GM18909 (cell line): ENCODE data around the gene SPOCD1.

Source experiments
- ATAC-seq: cut with Tn5 transposase; IDR thresholded peaks from one replicate; pipeline ENCODE4 v1.9.1; 2021; ENCODE audit warnings: mild to moderate bottlenecking; ENCODE audit not compliant: unreplicated experiment, poor library complexity

The SPOCD1 gene

DNA sequence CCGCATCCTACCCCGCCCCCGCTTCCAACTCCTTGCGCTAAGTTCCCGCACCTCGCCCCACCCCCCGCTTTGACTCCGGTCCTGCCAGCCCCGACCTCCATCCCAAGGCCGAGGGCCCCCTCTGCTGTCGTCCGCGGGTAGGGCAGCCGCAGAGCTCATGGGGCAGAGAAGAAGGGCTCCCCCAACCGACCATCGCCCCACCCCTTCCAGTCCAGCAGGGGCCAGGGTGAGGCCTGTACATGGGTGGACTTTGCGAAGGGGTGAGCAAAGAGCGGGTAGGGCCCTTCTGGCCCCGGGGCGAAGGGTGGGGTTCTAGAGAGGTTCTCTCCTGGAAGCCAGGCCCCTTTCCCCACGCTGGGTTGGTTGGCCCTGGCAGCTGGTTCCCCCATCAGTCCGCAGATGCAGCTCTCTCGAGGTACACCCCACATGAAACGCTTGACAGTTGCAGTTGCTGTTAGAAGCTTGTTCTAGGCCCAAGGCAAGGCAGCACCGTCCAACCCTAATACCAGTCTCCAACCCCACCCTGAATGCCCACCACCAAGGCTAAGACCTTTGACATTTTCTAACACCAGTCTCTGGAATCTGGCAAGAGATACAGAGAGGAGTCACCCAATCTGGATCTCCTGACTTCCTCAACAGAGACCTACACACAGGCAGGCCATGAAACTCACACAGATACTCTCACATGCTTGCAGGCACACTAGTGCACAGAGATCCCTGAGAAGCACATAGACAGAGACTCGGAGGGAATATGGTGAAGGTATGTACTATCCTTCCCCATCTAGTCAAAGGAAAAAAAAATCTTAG is 26.4 kb downstream of the SPOCD1 start:
- peak; percentile 57 for ATAC-seq

DNA sequence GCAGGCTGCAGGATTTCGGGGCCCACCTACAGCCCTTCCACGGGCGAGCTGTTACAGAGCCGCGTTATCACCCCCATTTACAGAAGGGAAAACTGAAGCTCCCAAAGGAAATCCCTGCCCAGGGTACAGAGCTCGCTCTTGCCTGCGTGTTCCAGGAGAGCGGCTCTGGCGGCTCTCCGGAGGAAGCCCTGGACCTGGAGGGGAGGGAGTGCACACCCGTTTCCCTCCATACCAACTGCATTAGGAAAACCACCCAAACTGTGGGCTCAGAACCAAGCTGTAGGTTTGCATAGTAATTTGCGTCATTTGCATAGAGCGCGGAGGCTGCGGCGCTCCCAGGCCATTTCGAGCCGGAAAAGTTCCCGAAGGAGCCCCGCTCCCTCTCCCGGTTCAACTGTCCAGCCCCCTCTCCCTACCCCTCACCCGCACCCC is 27.0 kb downstream of the SPOCD1 start:
- peak; percentile 18 for ATAC-seq

DNA sequence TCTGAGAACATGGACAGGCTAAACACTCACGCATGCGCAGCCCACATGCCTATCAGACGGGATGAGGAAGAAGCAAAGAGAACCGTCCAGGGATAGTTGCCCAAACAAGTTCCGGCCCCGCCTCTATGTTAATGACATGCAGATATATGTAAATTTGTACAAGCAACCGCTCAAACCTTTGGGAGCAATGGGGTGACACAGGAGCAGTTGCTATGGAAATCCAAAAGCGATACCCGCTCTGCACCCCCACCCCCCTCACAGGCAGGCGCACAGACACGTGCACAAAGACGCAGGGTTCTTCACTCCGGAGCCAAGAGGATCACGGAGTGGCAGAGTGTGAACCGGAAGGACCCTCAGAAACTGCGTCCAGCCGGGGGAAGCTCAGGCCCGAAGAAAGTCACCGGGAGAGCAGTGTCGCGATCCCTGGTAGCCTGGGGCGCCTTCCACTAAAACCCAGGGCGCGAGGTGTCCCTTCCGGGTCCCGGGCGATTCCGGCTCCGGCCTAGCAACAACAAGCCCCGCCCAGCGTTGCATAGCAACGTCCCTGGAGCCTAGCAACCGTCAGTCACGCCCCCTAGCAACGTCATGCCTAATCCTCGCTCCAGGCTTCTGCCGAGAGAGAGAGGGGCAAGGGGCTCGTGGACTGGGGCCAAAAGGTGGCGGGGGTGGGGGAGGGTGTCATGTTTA is 27.5 kb downstream of the SPOCD1 start:
- peak; percentile 73 for ATAC-seq

DNA sequence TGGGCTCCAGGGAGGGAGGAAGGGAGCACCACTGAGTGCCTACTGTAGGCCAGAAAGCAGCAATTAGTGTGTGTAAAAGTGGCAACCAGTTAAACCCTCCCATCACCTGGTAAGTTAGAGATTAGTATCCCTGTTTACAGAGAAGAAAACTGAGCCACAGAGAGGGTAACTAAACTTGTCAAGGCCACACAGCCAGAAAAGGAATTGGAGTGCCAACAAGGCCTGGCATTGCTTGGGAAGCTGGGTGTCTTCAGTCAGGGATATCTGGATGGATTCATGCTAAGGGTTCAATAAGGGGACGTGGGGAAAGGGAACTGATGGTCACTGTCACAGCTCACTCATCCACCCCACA is 28.1 kb downstream of the SPOCD1 start:
- ATAC-seq, result no peak

DNA sequence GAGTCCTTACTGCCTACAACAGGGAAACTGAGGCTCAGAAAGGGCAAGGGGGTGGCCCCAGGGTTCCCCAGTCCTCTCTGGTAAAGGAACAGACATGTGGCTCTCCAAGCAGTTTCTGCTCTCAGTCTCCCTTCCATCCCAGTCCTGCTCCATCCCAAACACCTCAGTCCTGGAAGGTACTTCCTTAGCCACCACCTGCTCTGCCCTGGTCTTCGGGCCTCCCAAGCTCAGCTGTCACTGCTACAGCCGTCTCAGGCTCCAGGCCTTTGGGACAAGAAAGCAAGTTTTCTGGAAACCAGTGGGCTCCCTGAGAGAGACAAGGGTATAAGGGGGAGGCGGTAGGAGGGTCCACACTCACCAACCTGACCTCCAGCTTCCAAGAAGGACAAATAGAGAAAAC is 28.6 kb downstream of the SPOCD1 start:
- ATAC-seq, result no peak

DNA sequence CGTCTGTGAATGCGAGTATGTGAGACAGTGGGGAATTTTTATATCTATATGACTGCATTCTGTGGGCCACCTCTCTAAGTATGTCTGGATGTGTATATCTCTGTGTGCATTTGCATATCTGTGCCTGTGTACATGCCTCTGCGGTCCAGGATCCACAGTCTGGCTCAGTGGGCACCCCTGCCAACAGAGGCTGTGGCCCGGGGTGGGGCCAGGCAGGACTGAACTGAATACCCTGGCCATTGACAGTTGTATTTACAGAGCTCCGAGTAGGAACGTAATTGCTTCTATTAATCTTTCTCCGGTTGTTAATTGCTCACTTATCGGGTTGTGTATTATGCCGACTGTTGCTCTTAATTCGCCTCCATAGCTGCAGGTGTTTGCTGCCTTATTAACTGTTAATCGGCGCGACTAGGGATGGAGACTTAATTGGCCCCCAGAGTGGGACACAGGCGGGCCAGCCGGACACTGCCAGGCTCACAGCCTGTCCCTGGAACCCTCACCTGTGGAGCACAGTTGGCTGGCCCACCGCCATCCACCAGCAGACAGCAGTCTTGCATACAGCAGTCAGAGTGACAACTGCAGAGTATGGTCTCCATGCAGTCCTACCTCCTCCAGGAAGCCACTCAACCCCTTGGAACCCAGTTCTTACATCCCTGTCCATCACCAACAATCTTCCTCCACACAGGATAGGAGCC is 29.3 kb downstream of the SPOCD1 start:
- no peak for ATAC-seq

DNA sequence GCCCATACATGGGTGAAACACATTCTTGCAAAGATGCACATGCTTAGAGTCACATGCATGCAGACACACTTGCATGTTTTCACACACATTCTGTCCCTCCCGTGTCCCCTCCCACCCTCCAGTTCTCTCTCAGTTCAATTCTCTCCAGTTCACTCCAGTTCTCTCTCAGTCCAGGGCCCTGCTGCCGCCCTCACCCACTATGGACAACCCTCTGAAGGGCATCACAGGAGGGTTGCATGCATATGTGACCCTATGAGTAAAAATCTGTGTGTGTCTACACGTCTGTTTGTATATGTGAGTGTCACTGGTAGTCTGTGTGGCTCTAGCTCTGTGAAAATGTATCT is 29.9 kb downstream of the SPOCD1 start:
- no peak for ATAC-seq

DNA sequence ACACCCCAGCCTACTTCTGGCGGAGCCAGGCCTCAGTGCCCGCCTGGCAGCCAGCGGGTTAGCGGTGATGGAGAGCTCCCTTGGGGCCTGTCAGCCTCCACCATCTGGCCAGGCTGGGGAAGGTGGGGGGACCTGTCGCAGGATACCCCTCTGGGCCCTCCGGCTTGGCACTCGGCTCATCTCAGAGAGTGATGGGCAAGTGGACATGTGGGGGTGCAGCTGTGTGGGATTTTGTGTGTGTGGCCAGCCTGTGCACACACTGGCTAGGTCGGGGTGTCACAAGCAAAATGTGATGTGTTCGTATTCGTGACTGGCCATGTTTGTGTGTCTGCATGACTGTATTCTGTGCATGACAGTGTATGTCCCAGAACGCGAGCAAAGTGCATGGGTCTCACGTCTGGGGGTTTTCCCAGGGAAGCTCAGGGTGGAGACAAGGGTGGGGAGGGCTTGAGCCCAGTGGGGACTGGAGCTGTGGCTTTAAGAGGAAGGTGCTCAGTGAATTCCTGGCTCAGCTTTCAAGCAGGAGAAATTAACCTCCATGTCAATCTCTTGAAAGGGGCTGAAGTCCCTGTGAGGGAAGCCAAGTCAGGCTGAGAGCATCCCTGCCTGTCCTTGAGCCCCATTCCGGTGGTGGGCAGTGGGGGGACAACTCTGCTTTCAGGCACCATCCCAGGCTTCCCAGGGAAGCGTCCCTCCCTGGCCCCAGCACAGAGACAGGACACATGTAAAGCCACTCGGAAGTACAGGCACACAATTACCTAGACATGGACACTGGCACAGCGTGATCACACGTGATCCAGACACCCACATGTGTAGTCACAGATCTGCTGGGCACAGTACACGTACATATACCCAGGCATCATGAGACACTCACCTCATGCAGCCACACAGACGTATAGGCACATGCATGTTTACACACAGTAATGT is 30.5 kb downstream of the SPOCD1 start:
- no peak for ATAC-seq

DNA sequence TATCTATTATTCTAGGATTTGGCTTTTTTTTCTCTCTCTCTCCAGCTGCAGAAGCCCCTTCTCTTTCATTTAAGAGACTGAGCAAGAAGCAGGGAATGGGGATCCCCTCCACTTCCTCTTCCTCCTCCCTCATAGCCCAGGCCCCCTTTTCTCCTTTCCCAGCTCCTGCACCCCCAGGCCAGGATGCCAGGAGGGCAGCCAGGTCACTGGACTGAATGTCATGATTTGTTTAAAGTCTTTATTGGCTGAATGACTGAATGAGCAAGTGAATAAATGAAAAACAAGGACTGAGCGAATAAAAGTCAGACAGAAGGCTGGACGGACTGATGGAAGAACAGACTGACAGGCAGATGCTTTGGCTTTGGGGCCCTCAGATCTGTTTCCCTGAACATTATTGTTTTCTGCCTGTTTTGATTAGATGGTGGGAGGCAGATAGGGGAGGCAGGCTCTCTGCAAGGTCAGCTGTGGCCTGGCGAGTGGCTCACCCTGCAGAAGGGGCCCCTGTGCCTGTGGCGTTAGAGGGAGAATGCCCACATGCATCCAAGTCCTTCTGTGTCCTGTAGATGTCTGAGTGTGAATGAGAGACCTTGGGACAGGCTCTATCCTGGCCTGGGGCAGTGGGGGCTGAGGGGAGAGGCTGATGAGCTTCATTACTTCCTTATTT is 31.3 kb downstream of the SPOCD1 start:
- no peak for ATAC-seq

DNA sequence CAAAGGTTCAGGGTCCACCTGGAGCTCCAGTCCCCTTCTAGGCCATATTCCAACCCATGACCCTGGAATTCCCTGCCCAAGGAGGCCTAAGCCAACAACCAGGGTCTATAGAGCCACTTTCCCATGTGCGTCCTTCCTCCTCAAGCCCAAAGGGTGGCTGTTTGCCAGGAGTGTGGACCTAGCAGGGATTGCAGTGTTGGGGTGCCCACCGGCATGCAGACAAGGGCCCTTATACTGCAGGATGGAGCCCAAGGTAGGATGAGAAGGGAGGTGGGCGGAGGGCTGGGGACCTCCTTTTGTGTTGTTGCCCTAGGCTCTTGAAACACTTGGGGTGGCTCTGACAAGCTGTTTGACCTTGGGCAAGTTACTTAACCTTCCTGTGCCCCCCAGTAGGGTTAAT is 32.0 kb downstream of the SPOCD1 start:
- no peak for ATAC-seq

DNA sequence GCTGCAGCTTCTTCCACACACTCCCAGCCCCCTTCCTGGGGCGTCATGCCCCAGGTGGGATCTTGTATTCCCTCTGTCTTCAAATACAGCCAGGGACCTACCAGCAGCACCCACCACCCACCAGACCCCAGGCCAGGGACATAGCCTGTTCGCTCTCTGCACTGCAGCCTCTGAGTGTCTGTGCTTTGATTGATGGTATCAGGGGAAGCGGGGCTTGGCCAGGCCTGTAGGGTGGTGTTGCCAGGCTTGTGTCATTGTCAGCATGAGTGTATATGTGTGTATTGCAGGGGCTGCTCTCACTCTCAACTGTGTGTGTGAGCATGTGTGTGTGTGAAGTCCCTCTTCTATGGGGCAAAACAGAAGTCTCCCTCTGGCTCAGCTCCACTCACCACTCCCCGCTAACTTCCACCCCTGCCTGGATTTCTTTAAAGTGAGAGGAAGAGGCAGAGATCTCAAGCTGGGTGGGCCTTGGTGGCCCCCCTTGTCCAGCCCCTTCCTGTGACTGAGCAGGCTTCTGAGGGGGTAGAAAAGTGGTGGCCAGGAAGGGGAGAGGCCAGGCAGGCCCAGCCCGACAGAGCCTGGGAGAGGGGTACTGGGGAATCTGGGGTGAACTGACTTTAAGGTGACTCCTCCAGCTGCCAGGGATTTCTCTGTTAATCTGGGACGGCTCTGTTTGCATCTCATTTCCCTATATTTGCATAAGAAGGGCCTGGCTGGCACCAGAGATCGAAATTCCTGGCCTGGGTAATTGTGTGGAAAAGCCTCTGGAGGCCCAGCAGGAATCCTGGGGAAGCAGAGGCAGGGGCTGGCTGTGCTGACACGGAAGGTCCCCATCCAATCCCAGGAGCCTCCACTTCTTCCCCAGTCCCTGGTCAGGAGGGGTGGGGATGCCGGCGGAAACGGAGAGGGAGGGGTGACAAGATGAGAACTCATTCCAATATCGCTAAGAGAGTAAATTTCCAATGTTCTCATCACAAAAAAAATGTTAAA is 33.1 kb downstream of the SPOCD1 start:
- ATAC-seq, result no peak

DNA sequence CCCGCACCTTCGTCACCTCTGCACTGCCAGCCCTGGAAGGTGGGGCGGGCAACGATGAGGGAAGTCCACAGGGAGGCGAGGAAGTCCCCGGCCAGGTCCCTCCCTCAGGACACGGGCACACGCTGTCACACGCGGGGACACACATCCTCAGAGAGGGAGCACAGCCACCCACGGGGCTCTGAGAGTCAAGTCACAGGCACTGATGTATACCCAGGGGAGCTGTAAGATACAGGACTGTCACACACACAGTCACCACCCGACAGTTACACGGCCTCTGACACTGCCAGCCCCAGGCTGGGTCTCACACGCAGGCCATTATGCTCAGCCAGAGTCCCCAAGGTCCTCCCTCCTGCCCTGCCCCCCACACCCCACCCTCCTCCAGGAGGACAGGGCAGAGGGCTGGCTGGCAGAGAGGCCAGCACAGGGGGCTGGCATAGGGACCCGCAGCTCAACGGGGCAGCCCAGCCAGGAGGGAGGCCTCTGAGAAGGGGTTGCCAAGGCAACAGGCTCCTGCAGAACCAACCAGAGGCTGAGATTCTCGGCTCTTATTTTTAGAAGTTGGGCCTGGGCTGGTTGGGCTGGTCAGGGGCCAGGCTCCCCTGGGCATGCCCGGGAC is 34.0 kb downstream of the SPOCD1 start:
- no peak for ATAC-seq

DNA sequence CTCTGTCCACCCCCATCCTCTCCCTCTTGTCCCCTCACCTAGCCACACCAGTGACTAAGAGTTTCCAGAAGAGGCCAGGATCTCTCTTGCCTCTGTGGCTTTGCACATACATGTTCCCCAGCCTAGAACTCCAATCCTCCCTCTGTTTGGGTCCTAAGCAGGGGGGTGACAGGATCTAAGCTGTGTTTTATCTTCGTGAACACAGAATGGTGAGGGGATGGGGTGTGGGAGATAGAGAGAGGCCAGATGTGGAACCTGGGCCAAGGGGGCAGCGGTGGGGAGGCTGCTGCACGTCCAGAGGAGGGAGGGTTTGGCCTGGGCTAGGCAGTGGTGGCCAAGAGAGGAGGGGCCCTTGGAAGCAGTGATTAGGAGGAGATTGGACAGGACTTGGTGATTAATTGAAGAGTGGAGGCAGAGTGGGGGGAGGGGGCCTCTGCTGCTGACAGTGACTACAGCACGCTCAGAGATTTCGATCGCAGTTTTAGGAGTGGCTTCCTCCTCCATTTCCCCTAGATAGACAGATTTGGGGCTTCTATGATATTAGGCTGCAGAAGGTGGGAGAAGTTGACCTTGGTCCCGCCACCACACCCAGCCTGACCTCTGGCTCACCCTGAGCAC is 34.6 kb downstream of the SPOCD1 start:
- no peak for ATAC-seq

DNA sequence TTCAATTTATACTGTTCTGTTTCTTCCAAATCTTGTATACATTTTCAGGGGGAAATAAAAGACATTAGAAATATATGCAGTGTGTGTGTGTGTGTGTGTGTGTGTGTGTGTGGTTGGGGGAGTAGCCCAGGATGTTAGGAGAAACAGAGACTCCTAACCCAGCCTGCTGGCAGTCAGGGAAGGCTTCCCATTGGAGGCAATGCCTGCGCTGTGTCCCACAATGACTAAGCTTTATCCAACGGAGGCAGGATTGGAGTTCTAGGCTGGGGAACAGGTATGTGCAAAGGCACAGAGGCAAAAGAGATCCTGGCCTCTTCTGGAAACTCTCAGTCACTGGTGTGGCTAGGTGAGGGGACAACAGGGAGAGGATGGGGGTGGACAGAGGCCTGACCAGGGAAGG is 35.2 kb downstream of the SPOCD1 start:
- no peak for ATAC-seq

DNA sequence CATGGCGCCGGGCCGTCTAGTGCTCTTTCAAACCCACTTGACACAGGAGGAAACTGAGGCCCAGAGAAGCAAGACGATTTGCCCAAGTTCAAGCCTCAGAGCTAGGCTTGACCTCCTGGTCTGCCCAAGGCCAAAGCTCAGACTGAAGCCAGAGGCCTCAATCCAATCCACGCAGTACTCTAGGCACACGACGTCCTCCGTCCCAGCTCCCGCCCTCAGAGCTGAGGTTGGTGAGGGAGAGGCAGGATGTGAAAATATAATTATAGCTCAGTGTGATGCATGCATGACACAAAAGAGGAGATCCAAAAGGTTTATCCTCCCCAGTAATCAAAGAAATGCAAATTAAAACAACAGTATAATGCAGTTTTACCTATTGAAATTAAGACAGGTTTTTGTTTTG is 36.1 kb downstream of the SPOCD1 start:
- no peak for ATAC-seq

DNA sequence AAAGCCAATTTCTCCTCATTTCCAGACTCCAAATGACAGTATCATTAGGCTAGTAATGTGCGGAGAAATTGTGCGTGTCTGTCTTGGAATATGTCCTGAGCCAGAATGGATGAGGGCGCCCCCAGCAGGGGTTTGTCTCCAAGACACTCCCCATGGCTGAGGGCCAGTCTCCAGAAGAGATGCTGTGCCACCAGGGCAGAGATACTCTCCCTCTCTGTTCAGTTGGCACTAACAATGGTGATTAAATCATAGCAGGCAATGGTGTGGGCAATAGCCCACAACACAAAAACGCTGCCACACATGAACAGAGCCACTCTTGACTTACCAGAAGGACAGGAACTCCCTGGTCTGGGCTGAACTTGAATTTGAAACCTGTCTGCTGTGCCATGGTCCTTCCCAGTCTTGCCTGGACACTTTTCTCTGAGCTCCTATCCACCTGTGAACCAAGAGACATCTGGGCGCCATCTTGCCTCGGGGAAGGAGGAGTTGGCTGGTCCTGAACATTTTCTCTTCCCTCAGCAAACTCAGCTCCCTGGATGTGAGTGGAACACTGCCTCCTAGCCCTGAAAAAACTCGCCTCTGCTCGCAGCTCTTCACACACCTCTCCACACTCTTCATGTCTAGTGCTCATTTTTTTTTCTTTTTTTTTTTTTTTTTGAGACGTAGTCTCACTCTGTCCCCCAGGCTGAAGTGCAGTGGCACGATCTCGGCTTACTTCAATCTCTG is 36.9 kb downstream of the SPOCD1 start:
- no peak for ATAC-seq

DNA sequence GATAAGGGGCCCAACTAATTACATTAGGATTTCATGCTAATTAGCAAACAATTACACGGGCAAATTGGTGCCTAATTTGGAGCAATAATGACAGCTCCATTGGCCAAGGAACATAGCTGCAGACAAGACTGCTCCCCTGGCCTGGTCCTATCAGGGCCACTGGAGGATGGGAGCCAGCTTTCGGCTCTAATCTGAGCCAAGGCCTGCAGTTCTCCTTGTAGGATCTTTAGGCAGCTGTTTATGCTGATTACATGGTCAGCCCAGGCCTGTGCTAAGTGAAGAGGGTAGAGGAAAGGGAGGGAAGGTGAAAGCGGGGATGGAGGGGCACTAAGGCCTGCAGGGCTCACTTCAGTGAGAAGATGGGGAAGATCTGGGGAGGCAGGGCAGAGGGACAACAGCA is 39.3 kb downstream of the SPOCD1 start:
- no peak for ATAC-seq
